ENCODE results near the gene TM9SF1. TPM values are rescaled to one million over a fixed set of nuclear protein-coding genes. Genes with fewer than 3 reads are reported as not detected.

Gene TM9SF1
- total RNA-seq, 4 donors from 2014 or later = 92.0 to 114 (median 107) TPM

DNA sequence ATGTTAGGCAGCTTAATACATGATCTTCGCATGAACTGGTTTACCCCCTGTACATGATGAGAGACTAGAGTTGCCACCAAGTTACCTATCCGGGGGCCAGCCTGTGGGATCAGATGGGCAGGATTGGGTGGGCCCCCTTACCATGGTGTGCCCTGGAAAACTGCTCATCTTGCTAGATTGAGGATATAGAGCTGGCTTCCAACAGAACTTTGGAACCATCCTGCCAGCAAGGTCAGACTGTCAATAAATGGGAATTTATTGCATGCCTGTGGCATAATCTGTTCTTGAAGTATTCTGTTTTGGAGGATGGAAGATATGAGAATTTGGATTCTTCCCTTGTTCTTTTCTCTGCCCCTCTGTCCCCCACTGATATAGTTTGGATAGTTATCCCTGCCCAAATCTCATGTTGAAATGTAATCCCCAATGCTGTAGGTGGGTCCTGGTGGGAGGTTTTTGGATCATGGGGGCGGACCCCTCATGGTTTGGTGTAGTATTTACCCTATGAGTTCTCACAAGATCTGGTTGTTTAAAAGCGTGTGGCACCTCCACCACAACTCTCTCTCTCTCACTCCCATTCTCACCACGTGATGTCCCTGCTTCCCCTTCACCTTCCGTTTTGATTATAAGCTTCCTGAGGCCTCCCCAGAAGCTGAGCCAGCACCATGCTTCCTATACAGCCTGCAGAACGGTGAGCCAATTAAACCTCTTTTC, 3.7 kb upstream of the TM9SF1 start:
- DNase-seq = no peak
- WGBS, 2 donors = 92 to 93% methylated on average over 7 of the region's 7 CpGs
- peaks cover 16 to 29% of the 10 kb centered on the region in 2 donors for H3K4me1 ChIP-seq
- H3K27ac ChIP-seq = no peak overlapping the region
- H3K27me3 ChIP-seq = no peaks in the 10 kb centered on the region
- no peak for TF ChIP-seq POLR2A (IDR thresholded peaks at IDR 0.05)
- TF ChIP-seq, protein P1, sequence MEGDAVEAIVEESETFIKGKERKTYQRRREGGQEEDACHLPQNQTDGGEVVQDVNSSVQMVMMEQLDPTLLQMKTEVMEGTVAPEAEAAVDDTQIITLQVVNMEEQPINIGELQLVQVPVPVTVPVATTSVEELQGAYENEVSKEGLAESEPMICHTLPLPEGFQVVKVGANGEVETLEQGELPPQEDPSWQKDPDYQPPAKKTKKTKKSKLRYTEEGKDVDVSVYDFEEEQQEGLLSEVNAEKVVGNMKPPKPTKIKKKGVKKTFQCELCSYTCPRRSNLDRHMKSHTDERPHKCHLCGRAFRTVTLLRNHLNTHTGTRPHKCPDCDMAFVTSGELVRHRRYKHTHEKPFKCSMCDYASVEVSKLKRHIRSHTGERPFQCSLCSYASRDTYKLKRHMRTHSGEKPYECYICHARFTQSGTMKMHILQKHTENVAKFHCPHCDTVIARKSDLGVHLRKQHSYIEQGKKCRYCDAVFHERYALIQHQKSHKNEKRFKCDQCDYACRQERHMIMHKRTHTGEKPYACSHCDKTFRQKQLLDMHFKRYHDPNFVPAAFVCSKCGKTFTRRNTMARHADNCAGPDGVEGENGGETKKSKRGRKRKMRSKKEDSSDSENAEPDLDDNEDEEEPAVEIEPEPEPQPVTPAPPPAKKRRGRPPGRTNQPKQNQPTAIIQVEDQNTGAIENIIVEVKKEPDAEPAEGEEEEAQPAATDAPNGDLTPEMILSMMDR (IDR thresholded peaks at IDR 0.05) = no peak
- no peaks in the 10 kb centered on the region for H3K9me3 ChIP-seq
- H3K4me3 ChIP-seq (replicated peaks in 1 of 3) = no peak overlapping the region
- intact Hi-C loops (cut with DNase I) = no loop called here
- H3K36me3 ChIP-seq = no peaks in the 10 kb centered on the region

DNA sequence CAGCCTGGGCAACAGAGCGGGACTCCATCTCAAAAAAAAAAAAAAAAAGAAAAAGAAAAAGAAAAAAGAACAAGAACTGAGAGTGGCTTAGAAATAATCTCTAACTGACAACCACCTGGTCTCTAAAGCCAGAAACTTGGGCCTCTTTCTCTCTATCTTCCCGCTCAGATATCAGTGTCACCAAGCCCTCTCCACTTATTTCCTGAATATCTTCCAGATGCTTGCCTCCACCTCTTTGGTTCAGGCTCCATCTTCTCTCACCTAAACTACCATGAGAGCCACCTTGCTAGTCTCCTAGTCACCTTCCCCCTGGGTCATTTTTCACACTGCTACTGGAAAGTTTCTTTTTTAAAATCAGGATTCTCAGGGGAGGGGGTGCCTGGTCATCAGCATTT, 1.8 kb upstream of the TM9SF1 start:
- no peaks in the 10 kb centered on the region for H3K27me3 ChIP-seq
- no peak overlapping the region for H3K27ac ChIP-seq
- H3K4me3 ChIP-seq (replicated peaks in 1 of 3) = no peak overlapping the region
- WGBS, 2 donors = 98% methylated on average over 2 of the region's 2 CpGs
- intact Hi-C loops (cut with DNase I) = no loop called here
- DNase-seq = no peak
- peaks cover 5 to 9% of the 10 kb centered on the region in 2 donors for H3K36me3 ChIP-seq
- no peaks in the 10 kb centered on the region for H3K9me3 ChIP-seq
- peaks cover 17 to 31% of the 10 kb centered on the region in 2 donors for H3K4me1 ChIP-seq
- no peak for TF ChIP-seq POLR2A (IDR thresholded peaks at IDR 0.05)
- TF ChIP-seq, protein P1 (IDR thresholded peaks at IDR 0.05) = no peak

DNA sequence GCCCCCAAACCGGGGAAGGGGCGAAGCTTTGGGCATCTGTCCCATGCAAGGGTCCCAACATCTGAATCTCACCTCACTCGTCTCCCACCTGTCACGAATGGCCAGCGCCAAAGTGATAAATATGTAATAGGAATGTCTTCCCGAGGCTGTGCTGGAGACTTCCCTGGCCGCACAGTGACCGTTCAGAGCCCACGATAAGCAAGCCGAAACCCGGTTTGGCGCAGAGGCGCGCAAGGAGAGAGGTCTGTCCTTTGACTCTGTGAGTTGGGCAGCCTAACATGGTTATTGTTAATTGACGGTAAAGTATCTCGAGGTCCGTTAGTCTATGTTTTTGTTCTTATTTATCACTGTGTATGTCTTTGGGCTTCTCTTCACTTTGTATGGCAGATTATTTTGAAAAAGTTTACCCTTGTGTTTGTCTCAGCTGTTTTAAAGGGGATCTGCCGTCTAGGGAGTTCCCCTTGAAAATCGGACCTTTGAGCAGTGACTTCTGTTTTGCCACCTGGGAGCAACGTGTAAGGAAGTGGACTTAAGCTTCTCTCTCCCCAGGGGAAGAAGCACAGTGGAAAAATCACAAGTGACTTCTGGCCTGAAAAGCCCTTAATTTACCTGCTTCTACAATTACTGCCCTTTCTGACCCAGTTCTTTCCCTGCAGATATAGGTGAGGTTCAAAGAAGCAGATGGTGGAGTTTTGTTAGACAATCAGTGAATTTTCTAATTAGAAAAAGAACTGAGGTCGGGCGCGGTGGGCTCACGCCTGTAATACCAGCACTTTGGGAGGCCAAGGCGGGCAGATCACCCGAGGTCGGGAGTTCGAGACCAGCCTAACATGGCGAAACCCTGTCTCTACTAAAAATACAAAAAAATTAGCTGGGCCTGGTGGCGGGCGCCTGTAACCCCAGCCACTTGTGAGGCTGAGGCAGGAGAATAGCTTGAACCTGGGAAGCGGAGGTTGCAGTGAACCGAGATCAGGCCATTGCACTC, 1.1 kb upstream of the TM9SF1 start:
- Histone ChIP-seq H3K27ac (peak overlapping the region; percentile 94 to 100 (median 98)), H3K4me3 (replicated peaks in 1 of 3) (peak overlapping the region; percentile 81 to 100 (median 94)), H3K36me3 (peaks cover 11 to 16% of the 10 kb centered on the region in 2 donors), H3K9me3 (no peaks in the 10 kb centered on the region), H3K27me3 (no peaks in the 10 kb centered on the region), H3K4me1 (peaks cover 17 to 31% of the 10 kb centered on the region in 2 donors)
- TF ChIP-seq, protein P1 (IDR thresholded peaks at IDR 0.05) = no peak
- TF ChIP-seq POLR2A (IDR thresholded peaks at IDR 0.05) = no peak
- WGBS, 2 donors = 35 to 37% methylated on average over 32 to 33 of the region's 33 CpGs
- intact Hi-C loops (cut with DNase I) = no loop called here
- DNase-seq = peak in 1 of 2 donors; percentile 15

DNA sequence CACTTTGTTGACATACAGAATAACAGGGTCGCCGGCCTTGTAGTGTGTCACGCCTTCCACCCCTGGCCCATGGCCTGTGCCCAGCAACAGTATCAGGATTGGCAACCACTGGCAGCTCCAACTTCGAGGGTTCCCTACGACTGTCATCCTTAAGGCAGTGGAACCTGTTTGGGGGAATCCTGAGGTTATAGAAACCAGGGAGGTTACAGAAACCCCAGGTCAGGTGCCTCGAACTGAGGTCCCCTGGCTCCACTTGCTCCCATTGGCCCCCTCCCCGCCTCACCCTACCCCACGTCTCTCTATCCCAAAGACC, 412 bp downstream of the TM9SF1 start:
- WGBS, 2 donors = 40 to 62% methylated on average over 7 of the region's 8 CpGs
- intact Hi-C loops (cut with DNase I) = no loop called here
- H3K27ac ChIP-seq = peak overlapping the region; percentile 94 to 100 (median 98)
- H3K36me3 ChIP-seq = peaks cover 11 to 17% of the 10 kb centered on the region in 2 donors
- peaks cover 17 to 31% of the 10 kb centered on the region in 2 donors for H3K4me1 ChIP-seq
- no peaks in the 10 kb centered on the region for H3K9me3 ChIP-seq
- no peaks in the 10 kb centered on the region for H3K27me3 ChIP-seq
- no peak for DNase-seq
- TF ChIP-seq, protein P1 (IDR thresholded peaks at IDR 0.05) = no peak
- no peak for TF ChIP-seq POLR2A (IDR thresholded peaks at IDR 0.05)
- H3K4me3 ChIP-seq (replicated peaks in 1 of 3) = peak overlapping the region in 2 of 3 donors; percentile 94 to 100

Data from thyroid gland (tissue), 4 donors.